Mucosa of stomach (tissue), 1 donor: ENCODE results near the gene HENMT1.
"Not testable (repeated sequence)": the region's sequence is repeated elsewhere in the genome, so short reads cannot be mapped to it uniquely, and the experiment has no call there.

ENCODE experiments used
- H3K27me3 ChIP-seq: one replicate; pipeline ENCODE4 v1.7.0; 2013; ENCODE audit warnings: mild to moderate bottlenecking, low read length; ENCODE audit not compliant: control insufficient read depth, insufficient read depth
- H3K36me3 ChIP-seq: one replicate; pipeline ENCODE4 v1.7.0; 2013; ENCODE audit warnings: low read length; ENCODE audit not compliant: control insufficient read depth, insufficient read depth
- H3K4me1 ChIP-seq: one replicate; pipeline ENCODE4 v1.7.0; 2013; ENCODE audit warnings: mild to moderate bottlenecking, low read length; ENCODE audit not compliant: control insufficient read depth, insufficient read depth
- H3K4me3 ChIP-seq: one replicate; pipeline ENCODE4 v1.7.0; 2013; ENCODE audit warnings: low read length
- H3K9ac ChIP-seq: one replicate; pipeline ENCODE4 v1.7.0; 2013; ENCODE audit warnings: mild to moderate bottlenecking, low read length, moderate library complexity
- H3K9me3 ChIP-seq: one replicate; pipeline ENCODE4 v1.7.0; 2013; ENCODE audit warnings: mild to moderate bottlenecking, low read length, moderate library complexity; ENCODE audit not compliant: control insufficient read depth
- donor health status: Pancreatic carcinoma.

The HENMT1 gene

DNA sequence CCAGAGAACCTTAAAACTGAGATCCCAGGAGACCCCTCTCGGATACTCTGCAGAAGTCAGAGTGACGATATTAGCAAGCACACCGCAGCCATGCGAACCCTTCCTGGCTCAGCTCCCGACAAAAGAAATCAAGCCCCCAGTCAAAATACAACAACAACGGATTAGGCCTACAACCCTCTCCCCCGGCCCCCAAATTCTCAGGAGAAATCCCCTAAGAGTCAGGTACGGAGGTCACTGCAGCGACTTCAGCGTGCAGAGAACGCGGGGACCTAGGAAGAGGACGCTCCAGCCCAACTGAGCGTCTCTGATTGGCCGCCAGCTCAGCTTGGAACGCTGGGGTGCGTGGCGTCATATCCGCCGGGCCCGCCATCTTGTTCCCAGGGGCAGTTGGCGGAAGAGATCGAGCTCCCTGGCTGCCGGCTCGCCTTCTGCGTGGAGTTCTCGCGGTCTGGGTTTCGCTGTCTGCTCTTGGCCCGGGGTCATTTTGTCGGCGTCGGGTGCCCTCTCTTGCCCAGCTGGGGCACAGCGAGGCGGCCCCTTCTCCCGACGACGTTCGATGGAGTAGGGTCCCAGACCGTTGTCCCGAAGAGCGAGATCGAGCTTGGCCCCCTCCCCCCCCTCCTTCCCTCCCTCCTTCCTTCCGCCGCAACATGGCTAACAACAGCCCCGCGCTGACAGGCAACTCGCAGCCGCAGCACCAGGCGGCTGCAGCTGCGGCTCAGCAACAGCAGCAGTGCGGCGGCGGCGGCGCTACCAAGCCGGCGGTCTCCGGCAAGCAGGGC is 31.2 kb upstream of the HENMT1 start, which contains the start of gene PRPF38B:
Gene PRPF38B (plus strand): TSS at position 369 of the 782 bp plus-strand sequence. CDS start 282 bp downstream, at position 651.
- Histone ChIP-seq H3K4me1 (no peaks in the 10 kb centered on the region), H3K4me3 (peak within 1 kb of the TSS; percentile 89), H3K27me3 (no peaks in the 10 kb centered on the region), H3K9ac (peak within 1 kb of the TSS; percentile 85), H3K9me3 (no peaks in the 10 kb centered on the region), H3K36me3 (no peaks in the 10 kb centered on the region)

DNA sequence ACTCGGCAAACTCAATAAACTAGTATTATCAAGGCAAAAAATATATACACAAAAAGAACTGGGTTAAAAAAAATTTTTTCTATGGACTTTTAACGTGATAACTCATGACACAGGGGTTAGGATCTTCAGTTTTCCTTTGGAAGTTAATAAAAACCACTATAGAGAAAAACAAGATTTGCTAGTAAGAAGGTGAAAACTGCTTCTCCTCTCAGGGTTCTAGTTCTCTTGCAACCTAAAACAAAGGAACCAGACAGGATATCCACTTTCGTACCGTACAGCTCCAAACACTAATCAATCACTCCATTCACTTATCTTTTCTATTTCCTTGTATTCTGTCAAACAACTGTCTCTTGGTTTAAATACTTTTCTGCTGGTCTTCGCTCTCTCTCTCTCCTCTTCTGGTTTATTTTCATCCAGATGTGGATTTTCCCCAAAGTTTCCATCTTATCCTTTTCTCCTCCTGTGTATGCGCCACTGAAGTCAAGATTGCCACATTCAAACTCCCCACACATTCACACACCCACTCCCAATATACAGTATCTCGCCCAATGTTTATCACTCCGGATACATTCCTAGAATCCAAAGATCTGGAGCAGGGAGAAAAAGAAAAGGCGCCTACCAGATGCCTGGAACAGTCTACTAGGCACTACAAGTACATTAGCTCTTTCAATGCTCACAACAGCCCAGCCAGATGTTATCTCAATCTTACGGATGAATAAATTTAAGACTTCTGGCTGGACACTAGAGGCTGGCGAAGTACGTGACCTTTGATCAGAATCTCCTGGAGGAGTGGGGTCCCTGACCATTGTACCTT is 30.4 kb upstream of the HENMT1 start:
- H3K4me1 ChIP-seq: no peaks in the 10 kb centered on the region
- no peaks in the 10 kb centered on the region for H3K9me3 ChIP-seq
- no peaks in the 10 kb centered on the region for H3K27me3 ChIP-seq
- no peaks in the 10 kb centered on the region for H3K36me3 ChIP-seq
- peak overlapping the region; percentile 89 for H3K4me3 ChIP-seq
- H3K9ac ChIP-seq: peak overlapping the region; percentile 85

DNA sequence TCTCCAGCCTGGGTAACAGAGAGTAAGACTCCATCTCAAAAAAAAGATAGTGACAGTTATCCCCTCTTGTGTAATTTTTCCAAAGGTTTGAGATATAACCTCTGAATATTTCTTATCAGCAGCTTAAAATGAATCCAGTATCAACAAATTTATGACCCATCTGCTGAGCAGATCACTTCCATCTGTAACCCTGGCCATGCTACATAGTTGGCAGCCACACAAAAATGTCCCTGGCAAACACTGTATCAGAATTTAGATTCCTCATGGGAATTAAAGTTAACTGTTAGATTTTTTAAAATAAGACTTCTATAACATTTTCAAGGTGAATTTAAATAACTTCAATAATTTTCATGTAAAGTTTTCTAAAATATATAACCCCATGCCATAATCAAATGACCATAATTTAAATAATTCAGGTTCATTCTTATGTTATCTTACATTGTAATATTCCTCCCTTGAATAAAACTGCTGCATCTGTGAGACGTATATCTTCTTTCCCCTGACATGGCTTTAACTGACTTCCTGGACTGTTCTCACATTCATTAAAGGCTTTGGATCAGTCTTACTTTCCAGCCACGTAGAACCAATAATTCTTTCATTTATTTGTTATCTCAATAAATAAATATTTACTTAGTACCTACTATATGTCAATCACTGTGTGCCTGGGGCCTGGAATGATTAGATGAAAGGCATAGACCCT is 25.9 kb upstream of the HENMT1 start:
- Histone ChIP-seq H3K27me3 (no peaks in the 10 kb centered on the region), H3K9me3 (no peaks in the 10 kb centered on the region), H3K4me3 (no peak overlapping the region), H3K9ac (no peak overlapping the region), H3K36me3 (no peaks in the 10 kb centered on the region), H3K4me1 (no peaks in the 10 kb centered on the region)

DNA sequence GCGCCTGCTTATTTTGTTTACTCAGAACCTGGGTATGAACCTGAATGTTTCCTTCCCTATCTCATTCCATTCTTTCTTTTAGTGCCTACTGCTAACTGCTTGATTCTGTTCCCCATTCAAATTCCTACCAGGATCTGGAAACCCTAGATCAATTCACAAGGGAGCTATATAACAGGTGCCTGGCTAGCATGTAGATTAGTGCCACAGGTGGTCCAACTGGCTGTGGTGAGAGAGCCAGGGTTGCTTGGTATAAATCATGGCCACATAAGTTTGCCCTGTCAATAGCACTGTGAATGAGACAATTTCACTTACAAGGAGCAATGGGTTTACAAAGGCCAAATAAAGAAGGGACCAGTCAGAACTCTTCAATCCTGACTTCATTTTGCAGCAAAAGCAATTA is 24.6 kb upstream of the HENMT1 start:
- Histone ChIP-seq H3K9ac (no peak overlapping the region), H3K4me3 (no peak overlapping the region), H3K9me3 (no peaks in the 10 kb centered on the region), H3K36me3 (no peaks in the 10 kb centered on the region), H3K27me3 (no peaks in the 10 kb centered on the region), H3K4me1 (no peaks in the 10 kb centered on the region)

GRCh38 chr1:108681701-108682100 is 20.8 kb upstream of the HENMT1 start:
- H3K27me3 ChIP-seq, H3K4me3 ChIP-seq, H3K36me3 ChIP-seq, H3K9me3 ChIP-seq, H3K4me1 ChIP-seq, H3K9ac ChIP-seq: not testable (repeated sequence)

- Histone ChIP-seq H3K36me3 (no peaks in the 10 kb centered on the region), H3K4me1 (no peaks in the 10 kb centered on the region), H3K4me3 (no peak overlapping the region), H3K9me3 (no peaks in the 10 kb centered on the region), H3K9ac (no peak overlapping the region), H3K27me3 (no peaks in the 10 kb centered on the region)
These were observed 18.8 kb upstream of the HENMT1 start for GRCh38 chr1:108679586-108680213.

GRCh38 chr1:108678706-108679105 is 17.8 kb upstream of the HENMT1 start:
- no peaks in the 10 kb centered on the region for H3K4me1 ChIP-seq
- H3K36me3 ChIP-seq: no peaks in the 10 kb centered on the region
- no peaks in the 10 kb centered on the region for H3K27me3 ChIP-seq
- H3K4me3 ChIP-seq: no peak overlapping the region
- no peaks in the 10 kb centered on the region for H3K9me3 ChIP-seq
- no peak overlapping the region for H3K9ac ChIP-seq

DNA sequence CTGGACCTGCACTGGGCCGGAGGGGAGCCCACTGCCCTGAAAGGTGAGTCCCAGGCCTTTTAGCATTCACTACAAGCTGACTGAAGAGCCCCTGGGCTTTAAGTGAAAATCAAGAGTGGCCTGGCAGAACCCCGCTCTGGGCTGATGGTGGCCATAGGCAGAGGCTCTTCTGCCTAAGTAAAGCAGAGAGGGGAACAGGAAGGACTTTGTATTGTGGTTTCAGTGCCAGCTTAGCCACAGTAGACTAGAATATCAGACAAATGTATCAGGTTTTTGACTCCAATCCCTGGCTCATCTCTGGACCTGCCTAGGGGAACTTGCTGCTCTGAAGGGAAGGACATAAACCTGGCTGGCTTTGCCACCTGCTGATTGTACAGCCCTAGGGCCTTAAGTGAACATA is 10.2 kb upstream of the HENMT1 start:
- Histone ChIP-seq H3K9ac (no peak overlapping the region), H3K27me3 (peaks cover 3% of the 10 kb centered on the region), H3K36me3 (no peaks in the 10 kb centered on the region), H3K9me3 (no peaks in the 10 kb centered on the region), H3K4me3 (no peak overlapping the region), H3K4me1 (no peaks in the 10 kb centered on the region)

GRCh38 chr1:108670131-108670773 is 9.4 kb upstream of the HENMT1 start:
- no peaks in the 10 kb centered on the region for H3K4me1 ChIP-seq

DNA sequence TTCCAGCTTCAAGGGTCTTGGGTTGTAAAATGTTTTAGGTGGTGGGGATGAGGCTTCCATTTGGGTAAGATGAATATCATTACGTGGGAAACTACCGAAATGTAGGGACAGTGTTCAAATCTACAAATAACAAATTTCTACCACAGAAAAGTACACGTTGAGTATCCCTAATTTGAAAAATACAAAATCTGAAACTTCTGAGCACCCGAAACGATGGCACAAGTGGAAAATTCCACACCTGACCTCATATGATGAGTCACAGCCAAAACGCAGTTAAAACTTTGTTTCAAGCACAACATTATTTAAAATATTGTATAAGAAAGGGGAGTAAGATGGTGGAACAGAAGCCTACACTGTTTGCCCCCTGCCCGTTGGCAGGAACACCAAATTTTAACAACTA is 8.8 kb upstream of the HENMT1 start:
- Histone ChIP-seq H3K27me3 (peaks cover 3% of the 10 kb centered on the region), H3K9me3 (no peaks in the 10 kb centered on the region), H3K4me1 (no peaks in the 10 kb centered on the region), H3K9ac (no peak overlapping the region), H3K4me3 (no peak overlapping the region), H3K36me3 (no peaks in the 10 kb centered on the region)

More at GRCh38 chr1:108670131-108670773, 9.4 kb upstream of the HENMT1 start:
- H3K36me3 ChIP-seq: no peaks in the 10 kb centered on the region
- no peak overlapping the region for H3K4me3 ChIP-seq
- H3K9me3 ChIP-seq: no peaks in the 10 kb centered on the region
- no peak overlapping the region for H3K9ac ChIP-seq
- H3K27me3 ChIP-seq: peaks cover 3% of the 10 kb centered on the region

- peaks cover 3% of the 10 kb centered on the region for H3K27me3 ChIP-seq
- H3K4me3 ChIP-seq: no peak overlapping the region
- no peaks in the 10 kb centered on the region for H3K4me1 ChIP-seq
- no peaks in the 10 kb centered on the region for H3K36me3 ChIP-seq
- no peak overlapping the region for H3K9ac ChIP-seq
- no peaks in the 10 kb centered on the region for H3K9me3 ChIP-seq
These were observed 7.9 kb upstream of the HENMT1 start for GRCh38 chr1:108668777-108669176.
